Mucosa of rectum (tissue), 2 donors: ENCODE data around the gene RBM12.

Experiments used
- H3K27ac ChIP-seq, 2 donors: one replicate each; pipeline ENCODE4 v1.7.0; 2013; ENCODE audit warnings: inconsistent platforms in 2 of 2, low read depth in 2 of 2, low read length in 2 of 2
- H3K27me3 ChIP-seq, 2 donors: one replicate each; pipeline ENCODE4 v1.7.0; 2013; ENCODE audit warnings: low read length in 2 of 2; ENCODE audit not compliant: control insufficient read depth in 2 of 2, insufficient read depth in 2 of 2
- H3K36me3 ChIP-seq, 2 donors: one replicate each; pipeline ENCODE4 v1.7.0; 2013; ENCODE audit warnings: low read length in 2 of 2; ENCODE audit not compliant: control insufficient read depth in 2 of 2, insufficient read depth in 2 of 2
- H3K4me1 ChIP-seq, 2 donors: one replicate each; pipeline ENCODE4 v1.7.0; 2013; ENCODE audit warnings: low read length in 2 of 2, mild to moderate bottlenecking in 1 of 2; ENCODE audit not compliant: control insufficient read depth in 2 of 2, insufficient read depth in 2 of 2
- H3K4me3 ChIP-seq, 2 donors: one replicate each; pipeline ENCODE4 v1.7.0; 2013; ENCODE audit warnings: low read length in 2 of 2
- H3K9ac ChIP-seq, 2 donors: one replicate each; pipeline ENCODE4 v1.7.0; 2013; ENCODE audit warnings: low read length in 2 of 2, low read depth in 1 of 2, mild to moderate bottlenecking in 1 of 2
- H3K9me3 ChIP-seq, 2 donors: one replicate each; pipeline ENCODE4 v1.7.0; 2013; ENCODE audit warnings: low read length in 2 of 2; ENCODE audit not compliant: control insufficient read depth in 2 of 2
- donor health status: healthy.
- donor health status: Normal muscosa, but diverticular disease.

The RBM12 gene

GRCh38 chr20:35600176-35600992 is 64.3 kb downstream of the RBM12 start:
- Histone ChIP-seq H3K27me3 (peaks cover 0 to 7% of the 10 kb centered on the region in 2 donors), H3K4me1 (peaks cover 0 to 13% of the 10 kb centered on the region in 2 donors), H3K27ac (no peak overlapping the region), H3K4me3 (peak overlapping the region; percentile 56 to 65), H3K9me3 (no peaks in the 10 kb centered on the region), H3K9ac (peak overlapping the region in 1 of 2 donors; percentile 66), H3K36me3 (no peaks in the 10 kb centered on the region)

- H3K27ac ChIP-seq: no peak overlapping the region
- peaks cover 0 to 13% of the 10 kb centered on the region in 2 donors for H3K4me1 ChIP-seq
- H3K36me3 ChIP-seq: no peaks in the 10 kb centered on the region
- no peaks in the 10 kb centered on the region for H3K9me3 ChIP-seq
- peaks cover 0 to 7% of the 10 kb centered on the region in 2 donors for H3K27me3 ChIP-seq
- H3K9ac ChIP-seq: no peak overlapping the region
- no peak overlapping the region for H3K4me3 ChIP-seq
Measured at GRCh38 chr20:35599776-35600120, 65.0 kb downstream of the RBM12 start.
